ENCODE results near the gene CHML. TPM values are rescaled to one million over a fixed set of nuclear protein-coding genes. Genes with fewer than 3 reads are reported as not detected.

The CHML gene
- total RNA-seq, 1 donor from 2014 or later = 15.2 TPM

DNA sequence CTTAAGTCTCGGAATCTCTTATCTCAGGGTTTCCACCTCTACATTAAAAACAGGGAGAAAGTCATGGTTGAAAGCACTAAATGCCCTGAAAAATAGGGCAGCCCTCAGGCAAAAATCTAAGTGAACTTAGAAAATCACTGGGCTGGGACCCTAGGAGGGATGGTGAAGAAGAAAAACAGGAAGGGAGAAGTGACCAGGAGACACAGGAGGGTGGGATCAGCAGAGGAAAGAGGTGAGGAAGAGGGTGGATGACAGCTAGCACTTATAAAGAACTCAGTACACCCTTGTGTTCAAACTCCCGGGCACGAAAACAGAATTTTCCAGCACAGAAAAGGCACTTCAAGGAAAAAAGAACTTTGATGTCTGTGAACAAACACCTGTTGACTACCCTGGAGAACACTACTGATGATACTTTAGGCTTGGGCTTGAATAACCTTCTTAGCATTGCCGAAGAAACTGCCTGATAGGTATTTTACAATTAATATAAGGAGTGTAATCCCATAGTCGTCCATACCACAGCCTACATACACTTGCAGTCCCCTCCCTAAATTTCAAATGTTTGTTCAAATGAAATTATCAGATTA, 2.0 kb downstream of the CHML start:
- H3K4me1 Mint-ChIP-seq (ENCODE audit: unreplicated experiment) = peaks cover 26% of the 10 kb centered on the region
- no peak for DNase-seq (ENCODE audit: low spot score)
- no peaks in the 10 kb centered on the region for H3K9me3 Mint-ChIP-seq (ENCODE audit: unreplicated experiment)
- H3K27ac Mint-ChIP-seq (ENCODE audit: unreplicated experiment) = no peak overlapping the region
- TF ChIP-seq, protein P1, sequence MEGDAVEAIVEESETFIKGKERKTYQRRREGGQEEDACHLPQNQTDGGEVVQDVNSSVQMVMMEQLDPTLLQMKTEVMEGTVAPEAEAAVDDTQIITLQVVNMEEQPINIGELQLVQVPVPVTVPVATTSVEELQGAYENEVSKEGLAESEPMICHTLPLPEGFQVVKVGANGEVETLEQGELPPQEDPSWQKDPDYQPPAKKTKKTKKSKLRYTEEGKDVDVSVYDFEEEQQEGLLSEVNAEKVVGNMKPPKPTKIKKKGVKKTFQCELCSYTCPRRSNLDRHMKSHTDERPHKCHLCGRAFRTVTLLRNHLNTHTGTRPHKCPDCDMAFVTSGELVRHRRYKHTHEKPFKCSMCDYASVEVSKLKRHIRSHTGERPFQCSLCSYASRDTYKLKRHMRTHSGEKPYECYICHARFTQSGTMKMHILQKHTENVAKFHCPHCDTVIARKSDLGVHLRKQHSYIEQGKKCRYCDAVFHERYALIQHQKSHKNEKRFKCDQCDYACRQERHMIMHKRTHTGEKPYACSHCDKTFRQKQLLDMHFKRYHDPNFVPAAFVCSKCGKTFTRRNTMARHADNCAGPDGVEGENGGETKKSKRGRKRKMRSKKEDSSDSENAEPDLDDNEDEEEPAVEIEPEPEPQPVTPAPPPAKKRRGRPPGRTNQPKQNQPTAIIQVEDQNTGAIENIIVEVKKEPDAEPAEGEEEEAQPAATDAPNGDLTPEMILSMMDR (IDR thresholded peaks at IDR 0.05; ENCODE audit: unreplicated experiment) = no peak
- peak overlapping the region; percentile 83 for H3K4me3 Mint-ChIP-seq (ENCODE audit: unreplicated experiment)
- H3K36me3 Mint-ChIP-seq (ENCODE audit: low read depth, unreplicated experiment) = peaks cover 7% of the 10 kb centered on the region
- peaks cover 2% of the 10 kb centered on the region for H3K27me3 Mint-ChIP-seq (ENCODE audit: unreplicated experiment)

DNA sequence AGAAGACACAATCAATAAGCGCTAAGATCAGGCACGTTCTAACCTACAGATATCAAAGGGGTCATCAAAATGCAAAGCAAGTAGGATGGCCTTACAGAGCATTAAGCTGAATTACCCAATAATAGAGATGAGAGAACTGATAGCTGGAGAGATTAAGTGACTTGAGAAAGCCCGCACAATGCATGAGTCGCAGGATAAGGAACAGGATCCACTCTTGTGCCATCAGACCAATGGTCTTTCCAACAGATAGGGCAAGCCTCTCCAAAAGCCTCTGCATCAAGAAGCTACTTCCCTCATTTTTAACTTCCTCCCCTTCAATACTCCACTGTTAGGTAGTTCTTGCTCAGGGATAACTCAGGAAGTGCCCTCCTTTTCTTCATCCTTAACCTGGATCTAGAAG, 2.6 kb downstream of the CHML start:
- TF ChIP-seq, protein P1 (IDR thresholded peaks at IDR 0.05; ENCODE audit: unreplicated experiment) = no peak
- Mint-ChIP-seq H3K27me3 (ENCODE audit: unreplicated experiment) (peaks cover 2% of the 10 kb centered on the region), H3K36me3 (ENCODE audit: low read depth, unreplicated experiment) (peaks cover 7% of the 10 kb centered on the region)

DNA sequence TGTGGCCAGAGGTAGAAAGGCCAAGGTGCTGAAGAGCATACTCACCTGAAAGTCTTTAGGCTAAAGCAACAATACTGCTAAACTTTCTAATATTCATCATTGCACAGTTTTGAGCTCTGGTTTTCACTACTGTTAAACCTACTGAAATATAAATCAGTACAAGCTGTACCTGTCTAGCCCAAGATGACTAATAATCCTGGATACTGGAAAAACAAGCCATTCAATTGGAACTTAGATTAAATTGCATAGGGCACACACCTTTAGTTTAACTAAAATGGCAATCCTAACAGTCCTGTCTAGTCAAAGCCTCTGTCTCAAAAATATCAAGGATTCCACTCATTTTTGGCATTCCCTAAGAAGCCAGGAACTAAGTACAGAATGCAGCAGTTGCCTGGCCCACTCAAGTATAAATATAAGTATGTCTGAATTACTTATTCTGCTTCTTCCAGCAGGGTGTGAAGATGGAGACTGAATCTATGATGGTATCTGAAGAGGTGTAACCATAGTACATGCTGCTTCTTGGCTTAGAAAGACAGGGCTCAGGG, 3.1 kb downstream of the CHML start:
- H3K27me3 Mint-ChIP-seq (ENCODE audit: unreplicated experiment) = peaks cover 2% of the 10 kb centered on the region
- H3K9me3 Mint-ChIP-seq (ENCODE audit: unreplicated experiment) = no peaks in the 10 kb centered on the region
- no peak for DNase-seq (ENCODE audit: low spot score)
- TF ChIP-seq, protein P1 (IDR thresholded peaks at IDR 0.05; ENCODE audit: unreplicated experiment) = no peak
- H3K4me1 Mint-ChIP-seq (ENCODE audit: unreplicated experiment) = peaks cover 26% of the 10 kb centered on the region
- no peak overlapping the region for H3K27ac Mint-ChIP-seq (ENCODE audit: unreplicated experiment)
- peaks cover 7% of the 10 kb centered on the region for H3K36me3 Mint-ChIP-seq (ENCODE audit: low read depth, unreplicated experiment)
- no peak overlapping the region for H3K4me3 Mint-ChIP-seq (ENCODE audit: unreplicated experiment)

More for the DNA sequence above, 2.6 kb downstream of the CHML start:
- peaks cover 26% of the 10 kb centered on the region for H3K4me1 Mint-ChIP-seq (ENCODE audit: unreplicated experiment)
- no peak overlapping the region for H3K27ac Mint-ChIP-seq (ENCODE audit: unreplicated experiment)
- H3K4me3 Mint-ChIP-seq (ENCODE audit: unreplicated experiment) = no peak overlapping the region
- H3K9me3 Mint-ChIP-seq (ENCODE audit: unreplicated experiment) = no peaks in the 10 kb centered on the region
- DNase-seq (ENCODE audit: low spot score) = no peak

DNA sequence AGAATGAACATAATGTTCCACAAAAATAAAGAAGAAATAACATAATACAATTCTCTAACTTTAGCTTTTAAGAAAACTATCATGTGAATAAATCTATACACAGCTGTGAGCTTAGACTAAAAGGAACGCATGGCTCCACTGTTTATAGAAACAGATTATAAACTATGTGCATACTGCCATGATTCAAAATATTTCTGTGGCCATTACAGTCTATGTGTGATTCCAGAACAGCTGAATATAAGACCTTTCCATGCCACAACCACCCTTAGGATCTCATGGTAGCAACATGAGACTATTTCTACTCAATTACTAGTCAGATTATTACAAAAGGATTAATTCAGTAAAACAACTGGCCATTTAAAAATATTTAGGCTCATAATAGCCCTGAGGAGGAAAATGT, 3.9 kb downstream of the CHML start:
- Mint-ChIP-seq H3K27me3 (ENCODE audit: unreplicated experiment) (no peaks in the 10 kb centered on the region), H3K4me3 (ENCODE audit: unreplicated experiment) (no peak overlapping the region), H3K27ac (ENCODE audit: unreplicated experiment) (no peak overlapping the region)

More for the DNA sequence above, 3.9 kb downstream of the CHML start:
- Mint-ChIP-seq H3K36me3 (ENCODE audit: low read depth, unreplicated experiment) (peaks cover 7% of the 10 kb centered on the region), H3K4me1 (ENCODE audit: unreplicated experiment) (peaks cover 26% of the 10 kb centered on the region), H3K9me3 (ENCODE audit: unreplicated experiment) (no peaks in the 10 kb centered on the region)
- DNase-seq (ENCODE audit: low spot score) = no peak
- TF ChIP-seq, protein P1 (IDR thresholded peaks at IDR 0.05; ENCODE audit: unreplicated experiment) = no peak

Measured in endothelial cell (in vitro differentiated cells).